HG03175 (cell line): Measurements from ENCODE around the gene PPP2R5C.
A peak's percentile ranks its signal among the peaks of the same experiment; 100 is the strongest.

Experiments used
- ATAC-seq: cut with Tn5 transposase; IDR thresholded peaks from one replicate; pipeline ENCODE4 v1.9.1; 2021; ENCODE audit warnings: mild to moderate bottlenecking, moderate library complexity; ENCODE audit not compliant: unreplicated experiment

Gene PPP2R5C

DNA sequence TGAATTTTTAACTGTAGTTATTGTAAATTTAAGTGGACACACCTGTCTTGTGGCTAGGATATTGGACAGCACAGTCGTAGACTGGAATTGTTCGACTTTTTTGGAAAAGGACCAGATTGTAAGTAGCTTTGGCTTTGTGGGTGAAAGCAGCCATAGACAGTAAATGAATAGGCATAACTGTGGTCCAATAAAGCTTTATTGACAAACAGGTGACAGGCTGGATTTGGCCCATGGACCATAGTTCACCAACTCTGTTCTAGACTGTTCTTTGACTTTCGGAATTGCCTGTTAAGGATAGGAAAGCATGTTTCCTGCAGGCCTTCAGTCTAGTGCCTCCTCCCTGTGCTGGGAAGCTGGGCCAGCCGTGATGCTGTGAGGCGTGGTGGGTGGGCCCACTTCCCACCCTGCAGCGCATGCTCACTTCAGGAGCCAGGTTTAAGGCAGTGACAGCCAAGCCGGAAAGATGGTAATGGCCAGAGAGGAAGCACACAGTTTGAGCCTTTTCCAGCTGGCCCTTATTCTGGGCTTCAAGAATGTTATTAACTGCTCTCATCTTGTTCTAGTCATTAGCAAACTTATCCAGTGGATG lies 51.8 kb downstream of the PPP2R5C start:
- ATAC-seq = no peak

DNA sequence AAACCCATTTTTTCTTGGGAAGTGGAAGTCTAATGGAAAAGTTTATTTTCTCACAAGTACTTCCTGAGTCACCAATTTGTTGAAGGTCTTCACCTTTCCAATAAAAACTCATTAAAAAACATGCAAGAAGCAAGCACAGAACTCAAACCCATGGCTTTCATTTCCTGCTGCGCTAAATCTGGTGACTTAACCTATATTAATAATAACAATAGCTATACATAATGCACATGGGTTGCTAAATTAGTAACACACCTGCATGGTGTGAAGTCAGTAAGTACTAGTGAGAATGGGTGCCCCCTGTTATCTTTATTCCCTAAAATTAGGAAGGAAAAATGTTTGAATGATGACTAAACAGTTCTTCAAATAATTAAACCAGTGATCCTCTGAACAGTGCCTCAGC lies 52.3 kb downstream of the PPP2R5C start:
- no peak for ATAC-seq

DNA sequence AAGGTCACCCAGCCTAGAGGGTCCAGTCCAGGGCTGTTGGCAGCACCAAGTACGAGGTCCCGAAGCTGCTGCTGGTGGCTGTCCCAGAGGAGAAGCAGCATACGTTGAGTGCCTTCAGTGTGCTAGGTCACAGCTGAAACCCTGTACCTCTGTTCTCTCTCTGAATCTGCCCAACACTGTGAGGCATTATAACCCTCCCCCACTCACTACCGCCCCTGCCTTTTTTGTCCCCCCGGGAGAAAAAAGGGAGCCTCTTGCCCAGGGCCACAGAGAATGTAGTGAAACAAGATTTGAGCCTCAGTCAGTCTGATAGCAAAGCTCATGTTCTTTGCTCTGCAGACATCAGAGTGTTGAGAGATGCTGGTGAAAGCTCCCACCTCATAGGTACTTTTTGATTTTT lies 53.4 kb downstream of the PPP2R5C start:
- no peak for ATAC-seq

DNA sequence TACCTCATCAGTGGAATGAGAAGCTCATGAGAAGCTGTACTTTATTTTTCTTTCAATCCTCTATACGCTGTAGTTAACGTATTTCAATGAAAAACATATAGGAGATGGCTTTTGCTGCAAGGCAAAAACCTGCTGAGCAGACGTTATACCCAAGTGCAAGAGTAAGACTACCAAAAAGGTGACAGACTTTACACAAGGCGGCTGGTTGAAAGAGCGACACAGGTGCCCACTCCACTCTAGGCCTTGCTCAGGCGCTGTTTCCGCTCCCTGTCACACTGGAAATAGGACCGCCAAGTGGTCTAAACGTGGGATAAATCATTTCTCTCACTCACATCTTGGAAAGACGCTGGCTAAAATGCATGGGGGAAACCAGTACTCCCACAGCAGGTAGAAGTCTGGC lies 54.5 kb downstream of the PPP2R5C start:
- no peak for ATAC-seq

DNA sequence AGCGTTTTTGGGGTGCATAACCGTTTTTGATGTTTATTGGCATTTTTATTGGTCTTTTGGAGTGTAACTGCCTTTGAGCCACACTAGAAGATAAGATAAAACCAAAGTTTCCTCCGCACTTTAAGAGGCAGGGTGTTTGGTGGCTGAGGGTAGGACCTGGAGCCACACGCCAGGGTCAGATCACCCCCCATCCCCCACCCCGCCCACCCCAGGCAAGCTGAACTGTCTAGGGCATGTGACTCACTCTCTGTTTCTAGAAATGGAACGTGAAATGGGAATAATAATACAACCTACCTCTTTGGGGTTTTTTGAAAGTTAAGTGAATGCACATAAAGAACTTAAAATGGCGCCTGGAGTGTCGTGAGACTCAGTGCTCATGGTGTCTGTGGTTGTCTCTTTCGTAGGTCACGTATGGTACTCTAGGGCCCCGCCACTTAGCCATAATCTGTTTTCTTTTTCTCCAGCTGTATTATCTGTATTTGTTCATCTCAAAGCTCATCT lies 56.0 kb downstream of the PPP2R5C start:
- ATAC-seq = no peak

DNA sequence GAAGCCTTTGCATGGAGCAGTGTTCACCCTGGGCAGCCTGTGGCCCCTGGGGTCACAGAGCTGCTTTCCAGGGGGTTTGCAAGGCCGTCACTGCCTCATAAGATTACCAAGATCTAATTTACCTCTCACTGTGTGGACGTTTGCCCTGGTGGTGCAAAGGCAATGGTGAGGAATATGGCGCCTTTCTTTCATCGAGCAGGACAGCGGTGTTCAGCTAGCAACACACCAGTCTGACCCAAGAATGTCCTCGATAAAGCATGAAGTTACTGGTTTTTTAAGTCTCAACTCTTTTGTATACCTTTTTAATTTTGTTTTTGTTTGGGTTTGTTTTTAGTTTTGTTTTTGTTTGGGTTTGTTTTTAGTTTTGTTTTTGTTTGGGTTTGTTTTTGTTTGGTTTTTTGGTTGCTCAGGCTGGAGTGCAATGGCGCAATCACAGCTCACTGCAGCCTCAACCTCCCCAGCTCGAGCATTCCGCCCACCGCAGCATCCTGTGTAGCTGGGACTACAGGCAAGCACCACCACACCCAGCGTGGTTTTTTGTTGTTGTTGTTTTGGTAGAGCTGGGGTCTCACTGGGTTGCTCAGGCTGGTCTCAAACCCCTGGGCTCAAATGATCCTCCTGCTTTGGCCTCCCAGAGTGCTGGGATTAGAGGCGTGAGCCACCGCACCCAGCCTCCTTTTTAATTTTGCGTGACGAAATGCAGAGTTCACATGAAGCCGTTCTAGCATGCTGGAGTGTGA lies 57.9 kb downstream of the PPP2R5C start:
- ATAC-seq = no peak

DNA sequence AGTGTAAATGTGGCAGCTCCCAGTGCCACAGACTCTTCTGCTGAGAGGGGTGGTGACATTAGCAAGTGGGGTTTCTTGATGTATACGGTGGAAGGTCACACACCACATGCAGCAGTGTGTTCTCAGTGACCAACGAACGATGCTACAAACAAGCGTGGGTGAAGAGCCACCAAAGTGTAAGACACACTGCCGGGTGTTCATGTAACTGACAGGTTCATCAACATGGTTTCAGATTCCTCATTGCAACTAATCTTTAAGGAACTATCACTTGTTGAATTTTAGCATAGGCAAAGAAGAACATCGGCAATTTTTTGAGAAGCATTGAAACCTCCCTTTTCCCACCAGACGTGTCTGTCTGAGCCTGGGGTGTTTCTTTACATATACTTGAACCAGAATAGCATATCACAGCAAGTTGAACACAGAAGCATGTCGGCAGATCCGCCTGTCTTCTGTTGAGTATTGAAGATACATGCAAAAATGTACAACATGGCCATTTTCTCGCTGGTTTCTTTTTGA lies 58.8 kb downstream of the PPP2R5C start:
- ATAC-seq = peak; percentile 31

DNA sequence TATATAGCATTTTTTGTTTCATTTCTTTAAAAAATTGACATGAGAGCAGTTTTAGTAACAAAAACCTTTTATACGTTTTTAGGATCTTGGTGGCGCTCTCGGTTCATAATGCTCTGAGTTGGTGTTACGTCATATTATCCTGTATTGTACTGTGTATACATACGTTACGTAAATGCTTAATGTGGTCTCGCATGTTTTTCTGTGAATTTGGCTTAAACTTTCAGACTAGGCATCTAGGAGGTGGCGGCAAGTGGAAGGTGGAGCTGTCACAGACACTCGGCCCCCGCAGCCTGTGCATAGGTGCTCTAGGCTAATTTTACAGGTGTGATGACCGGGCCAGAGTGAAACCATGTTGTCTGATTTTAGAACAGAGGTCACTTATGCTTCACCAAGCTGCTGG lies 60.0 kb downstream of the PPP2R5C start:
- no peak for ATAC-seq

DNA sequence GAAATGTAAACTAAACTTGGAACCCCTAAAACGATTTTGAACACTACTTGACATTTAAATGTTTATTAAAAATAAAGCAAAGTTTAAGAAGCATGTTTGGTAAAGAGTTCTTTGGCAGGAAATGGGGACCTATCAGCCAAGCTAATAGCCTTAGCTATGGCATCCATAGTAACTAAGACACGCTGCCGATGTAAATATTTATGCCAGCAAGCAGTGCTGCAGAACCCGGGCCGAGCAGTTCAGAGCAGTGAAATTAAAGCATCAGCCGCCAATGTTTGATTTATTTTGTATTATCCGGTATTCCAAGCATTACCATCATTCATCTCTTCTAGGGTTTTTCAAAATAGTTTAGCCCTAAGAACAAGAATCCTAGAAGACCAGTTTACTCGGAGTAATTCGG lies 61.6 kb downstream of the PPP2R5C start:
- ATAC-seq = no peak

DNA sequence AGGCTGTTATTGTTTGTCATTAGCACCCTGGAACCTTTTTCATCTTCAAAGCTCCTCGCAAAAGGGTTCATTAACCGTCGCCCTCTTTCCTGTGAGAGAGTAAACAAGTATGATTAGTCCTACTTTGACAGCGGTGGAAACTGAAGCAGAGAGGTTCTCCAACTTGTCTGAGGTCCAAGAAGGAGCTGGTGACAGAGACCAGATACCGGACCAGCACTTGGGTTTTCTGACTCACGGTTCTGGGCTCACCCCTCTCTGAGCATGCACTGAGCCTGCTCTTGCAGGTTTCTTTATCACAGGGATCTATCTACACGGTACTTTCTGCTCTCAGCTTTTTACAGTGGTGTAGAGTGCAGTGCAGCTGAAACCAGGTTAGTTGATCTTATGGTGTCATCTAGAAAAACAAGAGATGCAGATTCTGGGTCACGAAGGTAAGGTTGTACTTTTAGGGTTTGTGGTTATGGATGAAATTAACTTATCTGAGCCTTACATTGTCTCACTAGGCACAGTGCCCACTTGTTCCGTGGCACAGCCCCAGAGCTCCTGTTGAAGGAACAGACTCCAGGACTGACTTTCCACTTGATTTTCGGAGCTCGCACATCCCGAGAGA lies 62.1 kb downstream of the PPP2R5C start:
- peak; percentile 41 for ATAC-seq

DNA sequence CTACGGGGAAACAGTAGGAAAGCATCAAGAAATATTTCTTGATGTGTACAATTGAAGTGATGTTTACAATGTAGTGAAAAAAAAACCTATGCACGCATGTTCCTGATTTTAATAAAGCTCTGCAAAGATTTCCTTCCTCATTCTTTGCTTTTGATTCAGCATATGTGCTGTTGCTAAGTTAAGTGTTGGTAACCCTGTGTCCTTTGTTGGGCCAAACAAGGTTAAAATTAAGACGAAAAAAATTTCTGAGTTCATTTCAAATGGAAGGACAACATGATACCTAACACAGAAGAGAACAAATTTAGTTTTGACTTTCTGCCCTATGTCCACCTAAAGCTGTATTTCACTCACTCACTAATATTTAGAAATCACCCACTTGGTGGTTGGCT lies 62.8 kb downstream of the PPP2R5C start:
- ATAC-seq = peak; percentile 2

DNA sequence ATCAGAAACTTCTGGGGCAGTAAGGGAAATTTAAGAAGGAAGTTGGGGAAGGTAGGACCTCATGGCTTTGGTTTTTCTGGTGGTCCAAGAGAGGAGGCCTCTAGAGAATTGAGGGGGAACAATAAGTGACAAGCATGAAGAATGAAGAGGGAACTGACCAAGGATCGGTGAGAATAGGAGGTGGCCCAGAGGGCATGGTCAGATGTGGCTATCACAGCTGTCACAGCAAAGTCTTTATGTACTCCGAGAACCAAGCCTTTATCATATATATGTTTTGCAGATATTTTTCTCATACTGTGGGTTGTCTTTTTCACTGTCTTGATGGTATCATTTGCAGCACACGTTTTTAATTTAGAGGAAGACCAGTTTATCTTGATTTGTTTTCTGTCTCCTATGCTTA lies 64.3 kb downstream of the PPP2R5C start:
- no peak for ATAC-seq

DNA sequence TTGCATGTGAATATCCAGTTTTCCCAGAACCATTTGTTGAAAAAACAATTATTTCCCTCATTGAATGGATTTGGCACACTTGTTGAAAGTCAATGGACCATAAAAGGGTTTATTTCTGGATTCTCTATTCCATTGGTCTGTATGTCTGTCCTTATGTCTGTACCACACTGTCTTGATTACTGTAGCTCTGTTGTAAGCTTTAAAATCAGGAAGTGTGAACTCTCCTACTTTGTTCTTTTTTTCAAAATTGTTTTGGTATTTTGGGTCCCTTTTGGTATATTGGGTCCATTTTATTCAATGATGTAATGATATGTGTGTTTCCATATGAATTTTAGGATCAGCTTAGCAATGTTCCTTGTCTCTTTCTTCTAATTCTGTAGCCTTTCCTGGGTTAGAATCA lies 64.8 kb downstream of the PPP2R5C start:
- ATAC-seq = no peak

DNA sequence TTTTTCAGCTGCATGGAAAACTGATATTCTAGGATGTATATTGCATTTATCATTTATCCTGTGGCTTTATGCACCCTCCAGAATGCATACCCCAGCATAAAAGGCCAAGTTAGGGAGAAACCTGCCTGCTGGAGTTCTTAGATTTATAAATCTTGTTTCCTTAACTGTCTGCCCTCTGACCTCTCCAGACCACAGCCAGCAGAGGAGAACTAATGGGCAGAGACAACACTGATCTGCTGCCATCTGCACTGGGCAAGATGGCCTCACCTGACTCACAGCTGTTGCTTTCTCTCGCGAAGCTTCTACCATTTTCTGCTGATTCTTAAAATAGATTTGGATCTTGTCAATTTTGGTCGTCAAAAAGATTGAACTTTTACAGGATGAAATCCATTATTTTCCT lies 65.8 kb downstream of the PPP2R5C start:
- no peak for ATAC-seq

DNA sequence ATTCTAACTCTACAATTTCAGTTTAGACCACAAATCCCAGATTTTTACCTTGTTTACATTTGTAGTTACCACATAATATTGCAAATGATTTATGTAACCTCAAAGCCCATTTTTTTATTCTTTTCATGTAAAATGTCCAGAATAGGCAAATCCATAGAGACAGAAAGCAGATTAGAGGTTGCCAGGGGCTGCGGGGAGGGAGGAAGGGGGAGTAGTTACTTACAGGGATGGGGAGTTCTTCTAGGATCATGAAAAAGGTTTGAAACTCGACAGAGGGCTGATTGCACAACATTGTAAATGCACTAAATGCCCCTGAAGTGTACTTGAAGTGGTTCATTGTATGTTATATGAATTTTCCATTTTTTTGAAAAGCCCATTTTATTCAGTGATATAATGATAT lies 66.5 kb downstream of the PPP2R5C start:
- no peak for ATAC-seq

DNA sequence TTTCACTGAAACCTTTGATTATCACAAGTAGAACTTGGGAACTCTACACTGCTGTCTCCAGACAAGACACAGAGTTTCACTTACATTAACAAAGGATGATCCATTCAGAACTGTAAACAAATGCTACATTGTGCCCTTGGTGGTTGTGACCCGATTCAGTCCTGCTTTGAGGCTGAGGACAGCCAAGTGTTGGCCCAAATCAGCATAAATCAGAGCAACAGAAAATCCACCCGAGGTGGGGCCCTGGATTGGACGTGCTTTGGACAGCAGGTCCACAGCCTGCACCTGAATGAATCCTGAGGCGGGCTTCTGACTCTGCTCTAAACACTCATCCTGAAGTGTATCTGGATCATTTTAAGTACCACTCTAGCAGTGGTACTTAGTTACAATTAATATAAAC lies 68.8 kb downstream of the PPP2R5C start:
- ATAC-seq = no peak

DNA sequence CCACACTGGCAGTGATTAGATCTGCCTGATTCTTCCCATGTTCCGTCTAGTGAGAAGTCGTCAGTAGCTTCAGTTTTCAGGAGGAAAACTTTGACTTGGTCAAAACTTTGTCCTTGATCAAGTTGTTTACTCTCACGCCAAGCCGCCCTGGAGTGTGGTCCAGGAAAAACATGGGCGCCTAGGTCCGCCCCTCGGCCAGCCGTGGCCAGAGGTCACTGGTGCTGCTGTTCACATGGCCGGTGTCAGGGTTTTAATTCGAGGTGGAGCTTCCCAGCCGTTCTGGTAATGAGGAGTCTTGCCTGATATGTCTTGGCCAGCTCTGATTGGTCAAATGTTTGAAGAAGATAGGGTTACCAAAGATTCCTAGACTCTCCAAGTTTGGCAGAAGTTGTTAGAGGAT lies 71.5 kb downstream of the PPP2R5C start:
- no peak for ATAC-seq

DNA sequence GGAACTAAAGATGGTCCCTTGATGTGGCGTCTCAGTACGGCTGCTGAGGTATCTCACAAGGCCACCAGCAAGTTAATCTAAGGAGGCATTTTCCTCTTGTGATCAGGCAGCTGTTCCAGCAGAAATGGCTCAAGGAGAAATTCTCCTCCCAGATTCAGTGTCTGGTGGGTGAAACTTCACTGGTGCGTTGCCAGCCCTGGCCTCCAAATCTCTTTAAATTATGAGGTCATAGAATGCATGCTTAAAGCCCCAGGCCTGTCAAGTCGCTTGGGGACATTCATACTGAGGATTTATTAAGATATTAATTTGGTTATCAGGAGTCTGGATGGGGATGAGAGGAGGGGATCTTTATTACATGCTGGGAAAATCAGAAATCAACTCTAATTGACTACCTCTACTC lies 72.9 kb downstream of the PPP2R5C start:
- no peak for ATAC-seq

DNA sequence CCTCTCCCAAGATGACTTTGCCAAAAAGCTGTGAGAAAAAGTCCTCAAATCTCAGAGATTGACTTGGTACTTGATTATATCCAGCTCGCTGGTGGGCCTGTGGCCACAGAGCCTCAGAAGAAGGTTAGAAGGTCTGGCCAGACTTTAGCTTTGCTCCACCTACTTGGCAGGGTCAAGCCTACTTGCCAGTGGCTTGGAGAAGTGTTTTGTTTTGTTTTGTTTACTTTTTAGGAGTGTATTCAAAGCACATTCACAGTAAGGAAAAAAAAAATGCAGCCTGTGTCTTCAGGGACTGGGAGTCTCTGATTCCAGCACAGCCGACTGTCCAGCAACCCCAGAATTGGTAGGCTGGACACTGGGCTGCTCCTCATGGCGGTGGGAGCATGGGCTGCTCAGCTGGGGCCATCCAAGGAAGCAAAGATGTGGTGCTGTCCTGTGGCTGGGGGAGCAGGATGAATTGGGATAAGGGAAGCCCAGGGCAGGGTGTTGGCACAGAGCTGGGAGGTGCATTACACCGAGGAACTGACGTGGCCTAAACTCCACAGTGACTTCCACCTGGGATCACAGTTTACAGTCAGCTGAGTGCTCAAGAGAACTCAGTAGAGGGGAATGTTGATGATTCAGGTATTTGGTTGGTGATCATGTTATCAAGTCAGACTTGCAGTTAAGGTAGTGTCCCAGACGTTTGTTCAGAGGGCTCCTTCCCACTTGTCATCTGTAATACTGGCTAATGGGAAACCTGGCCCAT lies 73.5 kb downstream of the PPP2R5C start:
- ATAC-seq = no peak

DNA sequence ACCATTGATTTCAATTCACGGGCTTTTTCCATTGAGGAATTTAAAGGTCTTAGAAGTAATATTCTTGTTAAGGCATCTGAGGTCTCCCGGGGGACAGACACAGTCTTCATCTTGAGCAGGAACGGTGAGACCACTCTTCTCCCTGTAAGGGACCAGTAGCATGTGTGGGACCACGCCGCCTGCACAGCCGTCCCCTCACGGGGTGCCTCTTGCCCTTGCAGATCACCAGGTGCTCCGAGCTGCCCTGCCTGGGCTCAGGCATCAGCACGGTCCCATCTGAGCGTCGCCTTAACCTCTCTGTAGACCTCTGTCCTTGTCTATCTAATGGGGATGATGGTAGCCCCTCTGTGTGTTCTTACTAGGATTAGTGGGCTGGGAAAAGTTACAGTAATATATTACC lies 74.1 kb downstream of the PPP2R5C start:
- ATAC-seq = no peak

DNA sequence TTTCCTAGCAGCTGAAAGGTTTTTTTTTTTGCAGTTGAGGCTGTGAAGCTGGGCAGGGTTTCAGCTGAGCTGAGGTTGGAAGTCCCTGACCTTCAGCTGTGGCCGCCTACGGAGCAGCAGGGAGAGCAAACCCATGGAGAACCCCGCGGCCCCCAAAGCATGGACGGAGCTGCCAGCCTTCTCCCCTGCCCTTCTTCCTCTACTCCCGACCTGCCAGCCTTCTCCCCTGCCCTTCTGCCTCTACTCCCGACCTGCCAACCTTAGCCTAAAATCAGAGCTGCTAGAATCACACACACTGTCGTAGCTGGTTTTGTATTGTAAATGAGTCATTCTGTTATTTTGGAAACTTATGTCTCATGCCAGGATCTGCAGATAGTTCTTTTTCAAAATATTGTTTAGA lies 74.6 kb downstream of the PPP2R5C start:
- no peak for ATAC-seq
